IMR-90 (cell line): Measurements from ENCODE around the gene CLDN9.

Experiments used
- BHLHE40 ChIP-seq: fragments of 150-350 bp; IDR thresholded peaks from 2 replicates; pipeline ENCODE4 v1.6.1; 2016; ENCODE audit warnings: mild to moderate bottlenecking, low read depth, low read length
- CEBPB ChIP-seq: IDR thresholded peaks from 2 replicates; pipeline ENCODE4 v1.6.1; 2012; ENCODE audit warnings: low read depth, low read length, improper control_type of control experiment
- CTCF ChIP-seq: conservative IDR thresholded peaks from 2 replicates; pipeline ENCODE4 v1.5.1; 2012; ENCODE audit warnings: mild to moderate bottlenecking, low read depth, low read length, improper control_type of control experiment
- MXI1 ChIP-seq: IDR thresholded peaks from 2 replicates; pipeline ENCODE4 v1.6.1; 2012; ENCODE audit warnings: low read depth, mild to moderate bottlenecking, low read length, moderate library complexity, borderline replicate concordance
- POLR2A ChIP-seq: IDR thresholded peaks from 2 replicates; pipeline ENCODE4 v1.6.1; 2012; ENCODE audit warnings: mild to moderate bottlenecking, low read depth, low read length
- RAD21 ChIP-seq: IDR thresholded peaks from 2 replicates; pipeline ENCODE4 v1.6.1; 2012; ENCODE audit warnings: low read length, improper control_type of control experiment
- RCOR1 ChIP-seq: IDR thresholded peaks from 2 replicates; pipeline ENCODE4 v1.6.1; 2012; ENCODE audit warnings: mild to moderate bottlenecking, low read length, improper control_type of control experiment; ENCODE audit not compliant: insufficient replicate concordance
- RFX5 ChIP-seq: IDR thresholded peaks from 2 replicates; pipeline ENCODE4 v1.8.0; 2012; ENCODE audit warnings: low read depth, mild to moderate bottlenecking, low read length, moderate library complexity
- SMC3 ChIP-seq: fragments of 150-350 bp; IDR thresholded peaks from 2 replicates; pipeline ENCODE4 v1.6.1; 2016; ENCODE audit warnings: low read depth, mild to moderate bottlenecking, antibody characterized with exemption, low read length, moderate library complexity
- USF2 ChIP-seq: fragments of 150-350 bp; IDR thresholded peaks from 2 replicates; pipeline ENCODE4 v1.6.1; 2017; ENCODE audit warnings: mild to moderate bottlenecking, antibody characterized with exemption, low read length, low read depth

GRCh38 chr16:3023669-3024478 is 11.2 kb downstream of the CLDN9 start, which contains the start of the genes HCFC1R1 and THOC6:
- no peak for TF ChIP-seq BHLHE40
- no peak for TF ChIP-seq RAD21
- peak; percentile 94 for TF ChIP-seq POLR2A
- TF ChIP-seq USF2 = peak; percentile 87
- TF ChIP-seq CTCF = no peak
- TF ChIP-seq CEBPB = 0 out of 2 replicates have a peak, but pooled peaks have one; percentile 13
- TF ChIP-seq MXI1 = 0 out of 2 replicates have a peak, but pooled peaks have one; percentile 49
- no peak for TF ChIP-seq RFX5
- no peak; the same call in 1 of the 2 replicates for TF ChIP-seq SMC3
- TF ChIP-seq RCOR1 = no peak
